OCI-LY3 (cell line): ENCODE measurements around the gene TBK1.

Source experiments
- H2AFZ ChIP-seq: fragments of 200-600, 300-600 bp; shearing (Covaris generic); 2 replicates; pipeline ENCODE4 v1.6.0; 2014; ENCODE audit warnings: antibody characterized with exemption, low read depth, low read length
- H3K27ac ChIP-seq: fragments of 200-600, 300-600 bp; sonication (generic); 2 replicates; pipeline ENCODE4 v1.5.1; 2014; ENCODE audit warnings: mild to moderate bottlenecking, low read length, moderate library complexity, mixed read lengths
- H3K27me3 ChIP-seq: fragments of 200-600, 300-600 bp; sonication (generic); 2 replicates; pipeline ENCODE4 v1.6.1; 2014; ENCODE audit warnings: low read depth, low read length, mixed read lengths
- H3K36me3 ChIP-seq: fragments of 200-600, 300-600 bp; sonication (generic); replicated peaks from 2 replicates; pipeline ENCODE3; 2014; ENCODE audit warnings: low read depth, low read length, mixed read lengths
- H3K4me1 ChIP-seq: fragments of 300-600, 200-600 bp; sonication (generic); 2 replicates; pipeline ENCODE4 v1.6.1; 2014; ENCODE audit warnings: low read length, mixed read lengths
- H3K4me2 ChIP-seq: fragments of 200-600, 300-600 bp; sonication (generic); 2 replicates; pipeline ENCODE4 v1.6.1; 2014; ENCODE audit warnings: low read length, mixed read lengths
- H3K4me3 ChIP-seq: fragments of 300-600, 200-600 bp; sonication (generic); 2 replicates; pipeline ENCODE4 v1.5.1; 2014; ENCODE audit warnings: antibody characterized with exemption, mild to moderate bottlenecking, low read length, moderate library complexity
- H3K79me2 ChIP-seq: fragments of 300-600, 200-600 bp; shearing (Covaris generic); 2 replicates; pipeline ENCODE4 v1.6.1; 2014; ENCODE audit warnings: mild to moderate bottlenecking, low read length, mixed read lengths
- H3K9ac ChIP-seq: fragments of 300-600, 200-600 bp; shearing (Covaris generic); 2 replicates; pipeline ENCODE4 v1.6.0; 2014; ENCODE audit warnings: mild to moderate bottlenecking, low read length, moderate library complexity
- H3K9me3 ChIP-seq: fragments of 200-600, 300-600 bp; shearing (Covaris generic); 2 replicates; pipeline ENCODE4 v1.6.1; 2014; ENCODE audit warnings: low read length, mixed read lengths; ENCODE audit not compliant: insufficient read depth
- H4K20me1 ChIP-seq: fragments of 200-600, 300-600 bp; sonication (generic); 2 replicates; pipeline ENCODE4 v1.6.1; 2016; ENCODE audit warnings: low read length, mixed read lengths; ENCODE audit not compliant: insufficient read depth
- CTCF ChIP-seq: fragments of 200-600, 300-600 bp; sonication (generic); IDR thresholded peaks from 2 replicates; pipeline ENCODE4 v1.5.1; 2014; ENCODE audit warnings: antibody characterized with exemption, low read length, low read depth
- EZH2phosphoT487 ChIP-seq: fragments of 200-600 bp; shearing (Covaris generic); IDR thresholded peaks from 2 replicates; pipeline ENCODE4 v1.6.1; 2018; ENCODE audit warnings: antibody characterized with exemption, mixed run types, low read depth

Gene TBK1

GRCh38 chr12:64445490-64445889 is 6.4 kb upstream of the TBK1 start:
- Histone ChIP-seq H4K20me1 (no peaks in the 10 kb centered on the region), H3K27me3 (no peaks in the 10 kb centered on the region), H3K4me1 (peaks cover 5% of the 10 kb centered on the region), H3K4me3 (no peak overlapping the region), H3K79me2 (no peaks in the 10 kb centered on the region; the same call in 1 of the 2 replicates), H3K4me2 (no peak overlapping the region), H3K9me3 (no peaks in the 10 kb centered on the region), H3K36me3 (peaks cover 49% of the 10 kb centered on the region), H2AFZ (no peak overlapping the region), H3K27ac (no peak overlapping the region), H3K9ac (no peak overlapping the region)
- TF ChIP-seq EZH2phosphoT487 (no peak), CTCF (no peak)

GRCh38 chr12:64446295-64446694 is 5.6 kb upstream of the TBK1 start:
- Histone ChIP-seq H3K4me1 (peaks cover 13% of the 10 kb centered on the region), H3K79me2 (peaks cover 3% of the 10 kb centered on the region), H3K9me3 (no peaks in the 10 kb centered on the region), H3K27me3 (no peaks in the 10 kb centered on the region), H3K9ac (no peak overlapping the region), H2AFZ (no peak overlapping the region), H3K36me3 (peaks cover 41% of the 10 kb centered on the region), H3K4me2 (no peak overlapping the region), H3K27ac (no peak overlapping the region), H3K4me3 (no peak overlapping the region), H4K20me1 (no peaks in the 10 kb centered on the region)
- no peak for TF ChIP-seq EZH2phosphoT487
- TF ChIP-seq CTCF, result no peak

GRCh38 chr12:64450057-64450640 is 1.8 kb upstream of the TBK1 start:
- Histone ChIP-seq H2AFZ (no peak overlapping the region), H3K4me2 (peak overlapping the region; percentile 95; the same call in 1 of the 2 replicates), H3K9ac (no peak overlapping the region), H3K36me3 (peaks cover 19% of the 10 kb centered on the region), H4K20me1 (peaks cover 4% of the 10 kb centered on the region), H3K27me3 (no peaks in the 10 kb centered on the region), H3K4me3 (no peak overlapping the region), H3K9me3 (no peaks in the 10 kb centered on the region), H3K4me1 (peaks cover 20% of the 10 kb centered on the region), H3K79me2 (peaks cover 41% of the 10 kb centered on the region), H3K27ac (peak overlapping the region; percentile 58; the same call in 1 of the 2 replicates)
- TF ChIP-seq EZH2phosphoT487, result no peak
- TF ChIP-seq CTCF, result no peak

GRCh38 chr12:64450711-64451486 is 1.0 kb upstream of the TBK1 start:
- Histone ChIP-seq H3K4me1 (peaks cover 20% of the 10 kb centered on the region), H2AFZ (no peak overlapping the region)

More at GRCh38 chr12:64450711-64451486, 1.0 kb upstream of the TBK1 start:
- Histone ChIP-seq H4K20me1 (peaks cover 4% of the 10 kb centered on the region), H3K27ac (peak overlapping the region; percentile 58), H3K4me2 (peak overlapping the region; percentile 95), H3K9ac (peak overlapping the region; percentile 75), H3K4me3 (peak overlapping the region; percentile 88), H3K9me3 (no peaks in the 10 kb centered on the region), H3K79me2 (peaks cover 49% of the 10 kb centered on the region), H3K27me3 (no peaks in the 10 kb centered on the region), H3K36me3 (peaks cover 17% of the 10 kb centered on the region)
- TF ChIP-seq EZH2phosphoT487 (no peak), CTCF (no peak)
